Measurements from ENCODE around the gene GAK.
"Not testable (repeated sequence)": the region's sequence is repeated elsewhere in the genome, so short reads cannot be mapped to it uniquely, and the experiment has no call there.

Gene GAK

DNA sequence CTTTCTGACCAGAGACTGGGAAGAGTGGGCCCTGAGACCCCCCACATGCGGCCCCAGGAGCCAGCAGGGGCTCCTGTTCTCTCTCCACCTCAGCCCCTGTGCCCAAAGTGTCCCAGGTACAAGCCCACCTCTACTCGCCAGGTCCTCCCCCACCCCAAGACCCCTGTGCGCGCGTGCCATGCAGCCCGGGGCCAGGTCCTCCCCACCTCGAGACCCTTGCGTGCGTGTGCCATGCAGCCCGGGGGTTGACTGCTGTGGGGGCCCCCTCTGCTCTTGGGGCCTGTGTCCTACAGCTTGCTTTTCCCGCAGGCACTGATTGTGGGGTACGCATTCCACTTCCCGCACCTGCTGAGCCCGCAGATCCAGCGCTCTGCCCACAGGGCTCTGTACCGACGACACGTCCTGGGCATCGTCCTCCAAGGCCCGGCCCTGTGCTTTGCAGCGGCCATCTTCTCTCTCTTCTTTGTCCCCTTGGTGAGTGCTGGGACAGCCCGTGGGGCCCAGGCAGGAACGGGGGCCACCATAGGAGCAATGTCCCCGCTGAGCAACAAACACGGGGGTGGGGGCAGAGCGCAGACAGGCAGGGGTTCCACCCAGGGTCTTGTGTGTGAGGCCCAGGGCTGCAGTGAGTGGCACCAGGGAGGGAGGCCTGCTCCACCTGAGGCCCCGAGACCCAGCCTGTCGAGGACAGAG, 20.9 kb upstream of the GAK start:
- DNase-seq = no peak

- DNase-seq = no peak
Observed at GRCh38 chr4:951594-952468, 19.7 kb upstream of the GAK start.

DNA sequence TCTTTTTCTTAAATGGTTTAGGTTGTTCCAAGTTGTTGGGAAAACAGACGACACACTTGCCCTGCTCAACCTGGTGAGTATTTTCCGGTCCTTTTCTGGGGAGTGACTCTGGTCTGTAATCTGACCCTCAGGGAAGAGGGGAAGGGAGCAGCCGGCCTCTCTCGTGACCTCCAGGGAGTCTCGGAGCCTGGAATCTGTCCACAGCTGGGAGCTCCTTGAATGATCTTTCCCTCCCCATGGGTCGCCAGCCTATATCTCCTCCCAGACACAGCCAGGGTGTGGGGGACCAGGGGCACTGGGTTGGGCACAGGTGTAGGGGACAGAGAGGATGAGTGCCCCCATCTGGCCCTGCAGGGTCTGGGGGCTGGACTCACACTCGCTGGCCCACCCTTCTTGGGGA, 19.1 kb upstream of the GAK start:
- DNase-seq = no peak

GRCh38 chr4:950136-951020, 18.3 kb upstream of the GAK start:
- DNase-seq = no peak

- DNase-seq = no peak
Observed at GRCh38 chr4:949656-950055, 17.5 kb upstream of the GAK start.

GRCh38 chr4:948936-949300, 16.8 kb upstream of the GAK start:
- DNase-seq = no peak

GRCh38 chr4:948101-948935, 16.2 kb upstream of the GAK start:
- no peak for DNase-seq

GRCh38 chr4:947491-947971, 15.4 kb upstream of the GAK start:
- DNase-seq = no peak

- no peak for DNase-seq
Observed at GRCh38 chr4:946517-947471, 14.7 kb upstream of the GAK start.

GRCh38 chr4:946103-946450, 14.0 kb upstream of the GAK start:
- no peak for DNase-seq

GRCh38 chr4:945274-946102, 13.4 kb upstream of the GAK start:
- no peak for DNase-seq

DNA sequence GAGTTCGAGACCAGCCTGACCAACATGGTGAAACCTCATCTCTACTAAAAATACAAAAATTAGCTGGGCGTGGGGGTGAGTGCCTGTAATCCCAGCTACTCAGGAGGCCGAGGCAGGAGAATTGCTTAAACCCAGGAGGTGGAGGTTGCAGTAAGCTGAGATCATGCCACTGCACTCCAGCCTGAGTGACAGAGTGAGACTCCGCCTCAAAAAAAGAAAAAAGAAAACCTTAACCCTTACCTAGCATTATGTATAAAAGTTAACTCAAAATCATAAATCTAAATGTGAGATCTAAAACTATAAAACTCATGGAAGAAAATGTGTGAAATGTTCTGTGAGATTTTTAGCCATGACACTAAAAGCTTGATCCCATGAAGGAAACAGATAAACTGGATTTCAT, 7.4 kb upstream of the GAK start:
- not testable (repeated sequence) for DNase-seq

GRCh38 chr4:932713-933070, 576 bp upstream of the GAK start:
- DNase-seq = peak; percentile 17

DNA sequence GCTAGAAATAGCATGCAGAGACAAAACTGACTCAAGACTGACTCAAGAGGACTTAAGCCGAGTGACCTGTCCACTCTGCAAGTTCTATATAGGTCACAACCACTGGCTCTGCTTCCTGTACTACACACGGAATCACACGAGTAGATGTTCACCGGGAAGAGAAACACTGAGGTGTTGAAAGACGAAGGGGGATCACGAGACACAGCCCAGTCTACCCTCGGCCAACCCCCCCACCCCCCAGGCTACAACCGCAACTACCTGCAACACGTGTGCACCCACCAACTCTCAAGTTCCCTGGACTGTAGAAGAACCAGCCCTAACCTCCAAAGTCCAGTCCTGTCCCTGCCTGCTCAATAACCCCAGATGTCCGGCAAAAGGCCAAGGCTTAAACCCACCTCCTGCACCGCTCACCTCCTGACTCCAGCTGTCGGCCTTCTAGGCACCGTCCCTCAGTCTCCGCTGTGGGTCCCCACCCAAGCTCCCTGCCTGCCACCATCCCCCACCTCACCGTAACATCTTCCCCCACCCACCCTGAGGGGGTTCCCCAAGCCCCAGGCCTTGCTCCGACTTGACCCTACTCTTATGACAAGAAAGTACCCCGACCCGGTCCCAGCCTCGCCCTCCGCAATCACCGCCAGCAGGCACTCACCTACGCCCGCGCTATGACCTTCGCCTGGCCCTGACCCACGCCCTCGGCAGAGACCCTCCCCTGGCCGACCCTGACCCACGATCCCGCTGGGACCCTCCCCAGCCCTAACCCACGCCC, 739 bp downstream of the GAK start:
- DNase-seq = no peak

DNA sequence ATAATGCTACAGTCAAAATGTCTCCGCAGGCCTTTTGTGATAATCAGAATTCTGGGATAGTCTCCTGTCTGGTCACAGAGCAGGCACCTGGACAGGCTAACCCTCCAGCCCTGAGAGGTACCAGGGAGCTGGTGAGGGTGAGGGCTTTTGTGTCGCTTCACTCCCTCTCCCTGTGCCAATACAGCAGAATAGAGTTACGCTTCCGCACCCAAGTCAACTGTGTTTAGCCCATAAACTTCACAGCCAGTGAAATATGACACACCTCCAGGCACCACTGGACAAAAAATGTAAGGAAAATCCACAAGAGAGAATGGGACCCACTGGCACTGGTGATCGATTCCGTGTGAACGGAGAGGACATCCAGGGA, 1.3 kb downstream of the GAK start:
- no peak for DNase-seq

- no peak for DNase-seq
Observed at GRCh38 chr4:930028-930551, 2.0 kb downstream of the GAK start.

DNA sequence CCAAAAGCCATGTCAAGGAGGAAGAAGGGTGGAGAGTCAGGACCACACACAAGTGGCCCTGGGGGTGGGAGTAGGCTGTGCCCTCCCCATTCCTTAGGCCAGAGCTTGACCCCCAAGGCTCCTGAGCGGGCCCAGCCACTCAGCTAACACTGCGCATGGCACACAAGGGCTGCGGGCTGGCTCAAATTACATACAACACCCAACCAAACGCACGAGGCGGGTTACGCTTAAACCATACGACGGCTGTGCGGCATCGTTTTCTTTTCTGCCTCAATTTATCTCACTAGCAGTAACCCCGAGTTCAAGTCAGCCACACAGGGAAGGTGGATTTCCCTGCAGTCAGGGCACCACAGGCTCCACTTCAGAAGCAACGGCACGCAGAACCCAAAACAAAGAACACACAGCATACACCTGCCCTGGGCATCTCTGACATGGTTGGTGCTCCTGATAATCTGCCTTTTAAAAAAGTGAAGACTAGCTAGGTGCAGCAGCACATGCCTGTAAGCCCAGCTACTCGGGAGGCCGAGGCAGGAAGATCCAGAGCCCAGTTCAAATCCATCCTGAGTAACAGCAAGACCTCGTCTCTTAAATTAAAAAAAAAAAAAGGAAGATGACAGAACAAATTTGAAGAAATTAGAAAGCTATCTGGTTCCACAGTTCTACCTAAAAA, 2.9 kb downstream of the GAK start:
- no peak for DNase-seq

GRCh38 chr4:927566-927965, 4.5 kb downstream of the GAK start:
- DNase-seq = not testable (repeated sequence)

- no peak for DNase-seq
Observed at GRCh38 chr4:926538-926937, 5.6 kb downstream of the GAK start.

Data from COR-L47 (cell line).